OCI-LY7 (cell line): ENCODE measurements around the gene NPDC1. TPM values are rescaled to one million over a fixed set of nuclear protein-coding genes. Genes with fewer than 3 reads are reported as not detected.

Source experiments
- BruUV-seq: library from RNA; stranded (reverse); fragments of 400-500 nt; replicated peaks from 2 replicates; lab custom pipeline; 2021; lab: Mats Ljungman, UMichigan
- CTCF ChIA-PET: fragments of 300-600 bp; sonication (Branson Sonifier 250); formaldehyde crosslinking; loops from one replicate; lab custom pipeline; 2022; ENCODE audit warnings: antibody characterized with exemption; ENCODE audit not compliant: unreplicated experiment; lab: Charles Lee
- POLR2A ChIA-PET: fragments of 300-600 bp; sonication (Branson Sonifier 250); formaldehyde crosslinking; loops from one replicate; lab custom pipeline; 2022; ENCODE audit warnings: antibody characterized with exemption; lab: Charles Lee
- DNase-seq: peaks from one replicate; pipeline ENCODE4 v3.0.0-alpha.2; 2015; ENCODE audit warnings: low spot score
- H2AFZ ChIP-seq: fragments of 200-600 bp; sonication (generic), shearing (Covaris generic); 2 replicates; pipeline ENCODE4 v1.6.1; 2014; ENCODE audit warnings: mild to moderate bottlenecking, antibody characterized with exemption, low read length, moderate library complexity
- H3K27ac ChIP-seq: fragments of 200-600 bp; sonication (generic); 2 replicates; pipeline ENCODE4 v1.5.1; 2014; ENCODE audit warnings: mixed run types, low read depth, mild to moderate bottlenecking, moderate library complexity, low read length, inconsistent platforms; ENCODE audit not compliant: poor library complexity, severe bottlenecking
- H3K36me3 ChIP-seq: fragments of 200-600 bp; sonication (generic); 2 replicates; pipeline ENCODE4 v1.6.1; 2014; ENCODE audit warnings: mild to moderate bottlenecking, antibody characterized with exemption, low read length, moderate library complexity, mixed read lengths; ENCODE audit not compliant: insufficient read depth
- H3K4me1 ChIP-seq: fragments of 200-600 bp; sonication (generic); 2 replicates; pipeline ENCODE4 v1.5.1; 2014; ENCODE audit warnings: mild to moderate bottlenecking, low read length; ENCODE audit not compliant: insufficient read depth, poor library complexity, severe bottlenecking
- H3K4me2 ChIP-seq: fragments of 200-600 bp; sonication (generic); 2 replicates; pipeline ENCODE4 v1.6.1; 2014; ENCODE audit warnings: mild to moderate bottlenecking, low read length
- H3K4me3 ChIP-seq: fragments of 200-600 bp; sonication (generic); 2 replicates; pipeline ENCODE4 v1.5.1; 2014; ENCODE audit warnings: mild to moderate bottlenecking, low read depth, low read length; ENCODE audit not compliant: poor library complexity, severe bottlenecking
- H3K79me2 ChIP-seq: fragments of 200-600 bp; sonication (generic); 2 replicates; pipeline ENCODE4 v1.6.1; 2016; ENCODE audit warnings: low read depth, mild to moderate bottlenecking, low read length, moderate library complexity, mixed read lengths; ENCODE audit not compliant: insufficient read depth
- H3K9me2 ChIP-seq: fragments of 200-600 bp; sonication (generic); 2 replicates; pipeline ENCODE4 v1.6.1; 2016; ENCODE audit warnings: mild to moderate bottlenecking, low read length, mixed read lengths; ENCODE audit not compliant: insufficient read depth
- H3K9me3 ChIP-seq: fragments of 200-600 bp; sonication (generic); 2 replicates; pipeline ENCODE4 v1.6.1; 2014; ENCODE audit warnings: mild to moderate bottlenecking, mixed run types, low read length, mixed read lengths
- H4K20me1 ChIP-seq: fragments of 200-600 bp; sonication (generic); 2 replicates; pipeline ENCODE4 v1.6.1; 2014; ENCODE audit warnings: mild to moderate bottlenecking, antibody characterized with exemption, low read length, moderate library complexity, mixed read lengths; ENCODE audit not compliant: insufficient read depth
- EZH2phosphoT487 ChIP-seq: fragments of 200-600 bp; sonication (generic); IDR thresholded peaks from 2 replicates; pipeline ENCODE4 v1.6.1; 2018; ENCODE audit warnings: low read depth, borderline replicate concordance, mild to moderate bottlenecking, mixed run types, antibody characterized with exemption, low read length, moderate library complexity, mixed read lengths
- intact Hi-C: fragments of 100-400 bp; cut with micrococcal nuclease; formaldehyde crosslinking; loops from one replicate; pipeline ENCODE4 v1.10.0; 2022; ENCODE audit not compliant: unreplicated experiment
- total RNA-seq, 2 experiments: library from RNA; depleted of rRNA in 1 of 2; stranded (reverse); fragments of >200 nt in 1 of 2; shearing (Covaris generic) in 1 of 2; gene quantifications; 2 replicates each; pipeline ENCODE4 v1.2.3, GENCODE V29; 2014 to 2022
- TF ChIP-seq, protein P1 (sequence below): fragments of 200-600 bp; sonication (generic); conservative IDR thresholded peaks from 2 replicates; pipeline ENCODE4 v1.5.1; 2014; ENCODE audit warnings: mild to moderate bottlenecking, antibody characterized with exemption, low read length, moderate library complexity, mixed read lengths

NPDC1 gene
- total RNA-seq, 2 experiments from 2014 or later: 0.32 to 0.38 TPM

DNA sequence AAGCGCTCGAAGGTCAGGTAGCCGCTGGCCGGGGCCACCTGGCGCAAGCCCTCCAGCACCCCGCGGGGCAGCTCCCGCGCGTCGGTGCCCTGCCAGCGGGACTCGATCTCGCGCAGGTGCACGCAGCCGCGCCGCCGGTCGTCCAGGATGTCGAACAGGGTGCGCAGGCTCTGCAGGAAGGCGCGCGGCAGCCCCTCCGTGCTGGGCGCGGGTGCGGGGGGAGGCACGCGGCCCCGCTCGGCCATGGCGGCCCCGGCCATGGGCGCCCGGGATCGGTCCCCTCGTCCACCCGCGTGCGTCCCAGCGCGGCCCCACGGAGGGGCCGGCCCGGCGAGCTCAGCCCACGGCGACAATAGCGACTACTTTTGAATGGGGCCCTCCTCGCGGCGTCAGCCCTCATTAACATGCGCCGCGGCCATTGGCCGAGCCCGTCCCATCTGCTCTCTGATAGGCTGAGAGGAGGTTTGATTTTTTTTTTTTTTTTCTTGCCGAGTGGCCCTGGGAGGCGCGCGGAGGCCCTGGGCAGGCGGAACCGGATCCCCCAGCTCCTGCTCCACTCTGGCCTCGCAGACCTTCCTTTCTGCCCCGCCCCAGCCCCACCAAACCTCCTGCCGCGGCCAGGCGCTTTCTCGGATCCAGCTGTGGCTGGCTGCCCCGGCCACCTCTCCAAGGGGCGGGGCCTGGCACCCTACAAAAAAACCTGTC lies 24.4 kb upstream of the NPDC1 start, which contains the start of gene SAPCD2:
SAPCD2 (minus strand) TSS at position 357 of the 705 bp plus-strand sequence; CDS start at position 260, 97 bp downstream.
- H2AFZ ChIP-seq: peak within 1 kb of the TSS; percentile 63; the same call in 1 of the 2 replicates
- no peaks in the 10 kb centered on the region for H3K9me2 ChIP-seq
- TF ChIP-seq, protein P1, sequence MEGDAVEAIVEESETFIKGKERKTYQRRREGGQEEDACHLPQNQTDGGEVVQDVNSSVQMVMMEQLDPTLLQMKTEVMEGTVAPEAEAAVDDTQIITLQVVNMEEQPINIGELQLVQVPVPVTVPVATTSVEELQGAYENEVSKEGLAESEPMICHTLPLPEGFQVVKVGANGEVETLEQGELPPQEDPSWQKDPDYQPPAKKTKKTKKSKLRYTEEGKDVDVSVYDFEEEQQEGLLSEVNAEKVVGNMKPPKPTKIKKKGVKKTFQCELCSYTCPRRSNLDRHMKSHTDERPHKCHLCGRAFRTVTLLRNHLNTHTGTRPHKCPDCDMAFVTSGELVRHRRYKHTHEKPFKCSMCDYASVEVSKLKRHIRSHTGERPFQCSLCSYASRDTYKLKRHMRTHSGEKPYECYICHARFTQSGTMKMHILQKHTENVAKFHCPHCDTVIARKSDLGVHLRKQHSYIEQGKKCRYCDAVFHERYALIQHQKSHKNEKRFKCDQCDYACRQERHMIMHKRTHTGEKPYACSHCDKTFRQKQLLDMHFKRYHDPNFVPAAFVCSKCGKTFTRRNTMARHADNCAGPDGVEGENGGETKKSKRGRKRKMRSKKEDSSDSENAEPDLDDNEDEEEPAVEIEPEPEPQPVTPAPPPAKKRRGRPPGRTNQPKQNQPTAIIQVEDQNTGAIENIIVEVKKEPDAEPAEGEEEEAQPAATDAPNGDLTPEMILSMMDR: no peak
- TF ChIP-seq EZH2phosphoT487: no peak
- 0 out of 2 replicates have a peak, but pooled peaks cover 2% of the 10 kb centered on the region for H3K36me3 ChIP-seq
- peak within 1 kb of the TSS; percentile 57 for H3K27ac ChIP-seq
- H4K20me1 ChIP-seq: no peaks in the 10 kb centered on the region
- BruUV-seq: TSS peak; percentile 79
- peak within 1 kb of the TSS; percentile 75 for H3K4me3 ChIP-seq
- H3K9me3 ChIP-seq: no peaks in the 10 kb centered on the region
- ChIA-PET CTCF (interaction anchor here (0.7 kb wide), 1 partner anchor 59 kb away, joined by 3 read pairs; no protein-coding TSS in a partner anchor), POLR2A (interaction anchor here (0.5 to 3.1 kb wide), 12 partner anchors 14 to 251 kb away, joined by 3 to 13 read pairs (median 4); partner anchors contain the start of genes ABCA2, MAN1B1 and TUBB4B)
- intact Hi-C loops: loop anchor here (1.0 kb wide), 1 partner anchor 16 kb away; the partner anchor contains the start of gene MAN1B1
- peaks cover 29% of the 10 kb centered on the region for H3K4me1 ChIP-seq
- DNase-seq: peak; percentile 95
- peak within 1 kb of the TSS; percentile 86 for H3K4me2 ChIP-seq
- H3K79me2 ChIP-seq: peaks cover 14% of the 10 kb centered on the region; the same call in 1 of the 2 replicates

DNA sequence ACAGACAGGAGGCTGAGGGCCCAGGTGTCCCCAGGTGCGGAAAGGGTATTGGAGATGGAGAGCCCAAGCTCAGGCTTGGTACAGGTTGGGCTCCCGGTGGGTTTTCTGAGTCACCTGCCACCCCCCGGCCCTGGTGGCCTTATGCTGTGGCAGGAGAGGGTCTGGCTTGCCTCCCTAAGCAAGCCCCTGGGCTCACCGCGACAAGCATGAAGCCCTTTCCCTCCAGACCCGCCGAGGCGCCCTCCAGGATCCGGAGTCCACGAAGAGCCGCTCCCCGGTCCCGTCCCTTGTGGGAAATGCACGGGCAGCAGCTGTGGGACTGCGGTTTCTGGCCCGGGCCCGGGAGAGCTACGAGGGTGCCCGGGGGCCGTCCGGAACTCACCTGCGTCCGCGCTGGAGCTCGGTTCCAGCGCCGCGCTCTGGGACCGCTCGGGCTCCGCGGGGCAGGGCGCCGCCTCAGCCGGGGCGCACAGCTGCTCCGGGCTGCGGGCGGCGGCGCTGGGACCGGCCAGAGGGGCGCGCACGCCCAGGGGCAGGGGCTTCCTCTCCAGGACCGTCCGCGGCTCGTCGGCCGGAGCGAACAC lies 23.6 kb upstream of the NPDC1 start:
- no peak for TF ChIP-seq EZH2phosphoT487
- TF ChIP-seq, protein P1: no peak
- Histone ChIP-seq H3K9me2 (no peaks in the 10 kb centered on the region), H3K27ac (peak overlapping the region; percentile 57), H3K4me3 (peak overlapping the region; percentile 75), H3K4me1 (peaks cover 24% of the 10 kb centered on the region), H3K79me2 (peaks cover 14% of the 10 kb centered on the region; the same call in 1 of the 2 replicates), H4K20me1 (no peaks in the 10 kb centered on the region), H3K36me3 (peaks cover 9% of the 10 kb centered on the region; the same call in 1 of the 2 replicates), H3K9me3 (no peaks in the 10 kb centered on the region), H2AFZ (no peak overlapping the region), H3K4me2 (peak overlapping the region; percentile 86)
- BruUV-seq: no TSS peak
- DNase-seq: peak; percentile 56
- POLR2A ChIA-PET: interaction anchor here (0.7 to 3.1 kb wide), 7 partner anchors 15 to 252 kb away, joined by 3 to 13 read pairs (median 4); partner anchors contain the start of genes ABCA2, MAN1B1 and TUBB4B
- CTCF ChIA-PET: interaction anchor here (0.7 to 0.9 kb wide), 2 partner anchors 23 to 60 kb away, joined by 3 read pairs; no protein-coding TSS in a partner anchor
- intact Hi-C loops: loop anchor here (1.0 to 2.0 kb wide), 4 partner anchors 17 to 167 kb away; partner anchors contain the start of genes DPP7, MAN1B1 and RNF224
